HG03558 (cell line): Measurements from ENCODE around the gene OPN1MW.
"Not testable (repeated sequence)": the region's sequence is repeated elsewhere in the genome, so short reads cannot be mapped to it uniquely, and the experiment has no call there.

Experiments used
- ATAC-seq: cut with Tn5 transposase; IDR thresholded peaks from one replicate; pipeline ENCODE4 v1.9.1; 2021; ENCODE audit warnings: moderate number of reproducible peaks; ENCODE audit not compliant: unreplicated experiment; ENCODE audit errors: extremely low read depth

The OPN1MW gene

GRCh38 chrX:154182296-154182695, at the start of gene OPN1MW:
Gene OPN1MW (plus strand): TSS chrX:154182596. CDS start chrX:154182678, 82 bp downstream.
- not testable (repeated sequence) for ATAC-seq

DNA sequence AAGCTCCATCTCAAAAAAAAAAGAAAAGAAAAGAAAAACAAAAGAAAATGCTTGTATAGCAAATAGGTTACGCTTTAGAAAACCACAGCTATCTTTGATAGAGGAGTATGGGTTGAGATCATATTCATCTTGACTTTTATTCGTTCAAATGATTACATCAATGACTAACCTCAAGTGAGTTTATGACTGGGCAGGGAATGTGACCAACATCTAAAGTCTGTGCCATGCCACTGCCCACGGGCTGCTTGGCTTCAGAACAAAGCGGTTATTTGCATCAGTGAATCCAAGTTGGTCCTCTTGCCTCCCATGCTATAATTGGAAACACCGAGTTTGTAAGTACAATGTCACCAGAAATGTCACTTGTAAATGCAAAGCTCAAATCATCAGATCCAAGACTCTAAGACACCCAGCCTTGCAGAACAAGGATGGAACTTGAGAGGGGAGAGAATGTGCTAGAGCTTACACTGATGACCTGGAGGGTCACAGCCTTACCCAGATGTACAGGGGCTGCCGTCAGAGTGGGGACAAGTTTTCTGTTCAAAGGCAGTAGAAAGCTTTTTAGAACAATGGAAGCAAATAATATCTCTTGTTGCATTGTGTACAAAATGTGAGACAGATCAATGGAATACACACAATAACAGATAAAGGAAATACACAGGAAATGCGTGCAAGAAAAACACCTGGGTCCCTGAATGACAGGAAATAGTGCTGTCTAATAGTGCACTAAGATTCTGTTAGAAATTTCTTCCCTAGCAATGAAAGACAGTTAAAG, 46.8 kb upstream of the OPN1MW start:
- ATAC-seq = no peak

GRCh38 chrX:154136627-154137161, 45.7 kb upstream of the OPN1MW start:
- no peak for ATAC-seq

DNA sequence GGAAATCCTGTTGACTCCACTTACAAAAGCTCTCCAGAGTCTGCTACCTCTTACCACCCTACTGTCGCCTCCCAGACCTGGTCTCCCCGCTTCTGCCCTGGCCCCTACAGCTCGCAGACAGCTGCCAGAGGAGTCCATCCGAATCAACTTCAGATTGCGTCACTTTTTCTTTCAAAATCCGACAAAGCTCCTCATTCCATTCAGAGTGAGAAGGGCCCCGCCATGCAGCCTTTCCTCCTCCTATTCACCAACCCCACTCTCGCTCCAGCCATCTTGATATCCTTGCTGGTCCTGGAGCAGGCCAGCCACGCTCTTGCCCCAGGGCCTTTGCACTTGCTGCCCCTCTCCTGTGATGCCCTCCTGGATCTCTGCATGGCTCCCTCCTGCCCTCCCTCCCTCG, 43.5 kb upstream of the OPN1MW start:
- ATAC-seq = no peak

- no peak for ATAC-seq
Measured at GRCh38 chrX:154140206-154140605, 42.2 kb upstream of the OPN1MW start.

GRCh38 chrX:154140742-154141141, 41.7 kb upstream of the OPN1MW start:
- no peak for ATAC-seq

DNA sequence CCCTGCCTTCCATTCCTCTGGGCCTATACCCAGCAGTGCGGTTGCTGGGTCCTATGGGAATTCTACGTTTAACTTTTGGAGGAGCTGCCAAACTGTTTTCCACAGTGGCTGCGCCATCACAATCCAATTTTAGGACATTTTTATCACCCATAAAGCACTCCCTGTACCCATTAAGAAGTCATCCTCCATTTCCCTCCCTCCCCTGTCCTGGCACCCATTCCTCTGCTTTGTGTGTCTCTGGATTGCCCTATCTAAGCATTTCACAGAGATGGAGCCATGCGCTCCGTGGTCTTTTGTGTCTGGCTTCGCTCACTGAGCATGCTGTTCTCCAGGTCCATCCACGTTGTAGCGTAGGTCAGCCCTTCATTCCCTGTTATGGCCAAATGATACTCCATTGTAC, 40.0 kb upstream of the OPN1MW start:
- no peak for ATAC-seq

DNA sequence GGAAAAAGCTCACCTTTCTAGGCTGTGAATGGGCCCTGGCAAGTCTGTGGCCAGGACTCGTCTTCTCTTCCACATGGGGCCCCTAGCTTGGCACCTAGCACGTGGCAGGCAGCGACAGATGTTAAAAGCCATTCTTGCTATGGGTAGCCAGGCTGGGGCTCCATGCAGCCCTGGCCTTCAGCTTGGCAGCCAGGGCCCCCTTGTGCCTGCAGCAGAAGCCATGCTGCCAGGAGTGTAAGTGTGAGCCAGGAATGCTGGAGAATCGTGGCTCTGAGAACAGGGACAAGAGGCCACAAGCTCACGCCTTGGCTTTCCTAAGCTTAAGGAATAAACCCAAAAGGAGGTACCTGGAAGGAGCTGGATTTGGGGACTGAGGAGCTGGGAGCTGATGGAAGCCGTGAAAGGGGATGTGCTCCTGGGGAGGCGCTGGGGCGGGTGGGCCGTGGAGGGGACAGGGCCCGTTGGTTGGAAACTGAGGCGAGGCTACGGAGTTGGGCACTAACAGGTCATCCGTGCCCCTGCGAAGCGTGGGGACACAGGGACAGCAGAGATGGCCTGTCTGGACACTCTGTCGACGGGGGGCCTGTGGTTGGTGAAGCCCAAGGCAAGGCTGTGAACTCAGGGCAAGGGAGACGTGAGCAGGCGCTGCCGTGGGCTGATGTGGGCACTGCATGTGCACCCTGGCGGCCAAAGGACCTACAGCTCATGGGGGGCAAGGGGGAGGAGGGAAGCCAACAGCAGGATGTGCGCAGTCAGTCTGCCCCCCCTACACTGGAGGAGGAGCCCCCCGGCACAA, 39.2 kb upstream of the OPN1MW start:
- ATAC-seq = no peak

DNA sequence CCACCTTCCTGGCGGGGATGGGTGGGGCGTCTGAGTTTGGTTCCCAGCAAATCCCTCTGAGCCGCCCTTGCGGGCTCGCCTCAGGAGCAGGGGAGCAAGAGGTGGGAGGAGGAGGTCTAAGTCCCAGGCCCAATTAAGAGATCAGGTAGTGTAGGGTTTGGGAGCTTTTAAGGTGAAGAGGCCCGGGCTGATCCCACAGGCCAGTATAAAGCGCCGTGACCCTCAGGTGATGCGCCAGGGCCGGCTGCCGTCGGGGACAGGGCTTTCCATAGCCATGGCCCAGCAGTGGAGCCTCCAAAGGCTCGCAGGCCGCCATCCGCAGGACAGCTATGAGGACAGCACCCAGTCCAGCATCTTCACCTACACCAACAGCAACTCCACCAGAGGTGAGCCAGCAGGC, 38.4 kb upstream of the OPN1MW start, which contains the start of gene OPN1LW:
Gene OPN1LW (plus strand): TSS at position 234 of the 400 bp plus-strand sequence. CDS start 41 bp downstream, at position 275.
- ATAC-seq = not testable (repeated sequence)

- not testable (repeated sequence) for ATAC-seq
Measured at GRCh38 chrX:154151030-154151429, 31.4 kb upstream of the OPN1MW start.

DNA sequence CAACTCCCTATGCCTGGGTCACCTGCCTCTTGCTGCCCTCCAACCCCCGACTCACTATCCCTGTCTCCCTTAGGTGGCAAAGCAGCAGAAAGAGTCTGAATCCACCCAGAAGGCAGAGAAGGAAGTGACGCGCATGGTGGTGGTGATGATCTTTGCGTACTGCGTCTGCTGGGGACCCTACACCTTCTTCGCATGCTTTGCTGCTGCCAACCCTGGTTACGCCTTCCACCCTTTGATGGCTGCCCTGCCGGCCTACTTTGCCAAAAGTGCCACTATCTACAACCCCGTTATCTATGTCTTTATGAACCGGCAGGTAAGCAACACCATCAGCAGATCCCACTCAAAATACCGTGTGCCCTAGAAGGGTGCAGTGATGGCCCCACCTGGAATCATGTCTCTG, 26.2 kb upstream of the OPN1MW start:
- not testable (repeated sequence) for ATAC-seq

GRCh38 chrX:154157207-154157606, 25.2 kb upstream of the OPN1MW start:
- ATAC-seq = not testable (repeated sequence)

GRCh38 chrX:154159345-154159744, 23.1 kb upstream of the OPN1MW start:
- not testable (repeated sequence) for ATAC-seq

DNA sequence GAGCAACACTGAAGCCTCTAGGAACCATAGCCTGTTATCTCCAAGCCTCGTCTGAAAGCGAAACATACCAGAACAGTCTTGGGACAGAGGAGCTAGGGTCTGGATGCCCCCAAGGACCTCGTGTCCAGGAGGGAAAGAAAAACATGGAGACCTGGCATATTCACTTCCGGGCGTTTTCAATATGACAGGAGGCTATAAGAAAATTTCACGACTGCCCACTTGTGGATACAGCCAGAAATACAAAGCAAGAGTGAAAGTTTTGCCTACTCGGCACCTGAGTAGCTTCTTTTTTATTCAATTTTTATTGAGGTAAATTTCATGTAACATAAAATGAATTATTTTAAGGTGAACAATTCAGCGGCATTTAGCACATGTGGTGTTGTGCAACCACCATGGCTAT, 17.5 kb upstream of the OPN1MW start:
- not testable (repeated sequence) for ATAC-seq

GRCh38 chrX:154168384-154168783, 14.0 kb upstream of the OPN1MW start:
- not testable (repeated sequence) for ATAC-seq

DNA sequence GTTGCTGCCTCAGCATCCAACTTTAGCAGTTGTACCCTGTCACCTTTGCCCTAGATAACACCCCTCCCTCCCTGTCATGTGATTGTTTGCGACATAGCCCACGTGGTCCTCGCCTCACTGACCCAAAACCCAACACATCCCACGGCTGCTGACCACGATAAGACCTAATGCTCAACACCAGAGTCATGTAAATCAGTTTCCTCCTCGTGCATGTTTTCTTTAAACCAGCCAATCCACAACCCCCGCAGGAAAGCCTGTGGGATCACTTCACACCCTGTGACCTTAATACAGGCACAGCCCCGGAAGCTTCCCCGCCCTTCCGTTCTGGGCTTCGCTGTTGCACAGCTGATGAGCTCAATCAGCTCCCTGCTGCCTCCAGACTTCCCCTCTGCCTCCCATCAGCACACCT, 9.9 kb upstream of the OPN1MW start:
- not testable (repeated sequence) for ATAC-seq

- ATAC-seq = not testable (repeated sequence)
Measured at GRCh38 chrX:154174356-154174755, 8.0 kb upstream of the OPN1MW start.

- ATAC-seq = not testable (repeated sequence)
Measured at GRCh38 chrX:154183794-154184193, 1.4 kb downstream of the OPN1MW start.

- ATAC-seq = not testable (repeated sequence)
Measured at GRCh38 chrX:154192846-154193245, 10.4 kb downstream of the OPN1MW start.

DNA sequence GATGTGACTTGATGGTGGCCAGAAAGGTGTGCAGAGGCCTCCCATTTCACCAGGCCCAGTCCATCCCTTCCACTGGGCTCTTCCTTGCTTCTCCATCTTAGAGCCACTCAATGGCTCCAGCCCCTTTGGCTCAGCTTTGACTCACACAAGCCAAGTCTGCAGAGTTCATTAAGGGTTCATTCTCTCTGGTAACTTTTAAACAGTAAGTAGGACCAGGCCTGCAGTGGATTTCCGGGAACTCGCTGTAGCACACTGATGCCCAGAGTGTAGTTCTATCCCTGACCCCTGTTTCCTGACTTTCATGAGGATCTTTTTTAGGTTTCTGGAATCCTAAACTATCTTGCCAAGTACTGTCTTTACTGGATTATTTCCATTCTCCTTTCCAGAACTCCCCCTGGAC, 11.9 kb downstream of the OPN1MW start:
- not testable (repeated sequence) for ATAC-seq

GRCh38 chrX:154196466-154196865, 14.1 kb downstream of the OPN1MW start:
- not testable (repeated sequence) for ATAC-seq
